ENCODE data around the gene GTF2E1.

DNA sequence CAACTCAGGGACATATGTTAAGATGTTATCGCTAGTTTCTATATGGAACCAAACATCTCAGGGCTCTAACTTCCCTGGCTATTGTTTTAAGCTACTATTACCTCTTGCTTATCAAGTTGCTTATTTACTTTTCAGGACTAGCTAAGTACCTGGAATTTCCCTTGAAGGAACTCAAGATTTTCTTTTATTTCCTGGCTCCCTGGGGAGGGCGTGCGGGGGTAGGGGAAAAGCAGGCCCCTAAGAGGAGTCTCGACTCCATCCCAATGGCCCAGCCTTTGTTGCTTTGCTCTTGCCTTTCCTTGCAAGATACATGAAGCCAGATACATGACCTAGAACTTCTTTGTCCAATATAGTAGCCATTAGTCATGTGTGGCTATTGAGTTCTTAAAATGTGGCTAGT, 88.5 kb downstream of the GTF2E1 start:
- TF ChIP-seq POLR2A (IDR thresholded peaks at IDR 0.05), result no peak
- no peak for TF ChIP-seq CTCF (IDR thresholded peaks at IDR 0.05)
- no peak for TF ChIP-seq POLR2AphosphoS5 (IDR thresholded peaks at IDR 0.05)
